HG03354 (cell line): ENCODE measurements around the gene CES1.
"Not testable (repeated sequence)": the region's sequence is repeated elsewhere in the genome, so short reads cannot be mapped to it uniquely, and the experiment has no call there.

ENCODE experiments used
- ATAC-seq: cut with Tn5 transposase; IDR thresholded peaks from one replicate; pipeline ENCODE4 v1.9.1; 2021; ENCODE audit warnings: mild to moderate bottlenecking; ENCODE audit not compliant: unreplicated experiment, poor library complexity, severe bottlenecking

CES1 gene

GRCh38 chr16:55753145-55753631 is 79.7 kb downstream of the CES1 start:
- ATAC-seq = not testable (repeated sequence)
